Smooth muscle cell (in vitro differentiated cells): ENCODE measurements around the gene ZNF689. TPM values are rescaled to one million over a fixed set of nuclear protein-coding genes. Genes with fewer than 3 reads are reported as not detected.
A peak's percentile ranks its signal among the peaks of the same experiment; 100 is the strongest.

Source experiments
- DNase-seq: peaks from one replicate; lab custom pipeline; 2025; ENCODE audit not compliant: unreplicated experiment; lab: John Stamatoyannopoulos, UW
- H2AFZ ChIP-seq: fragments of 200-600 bp; sonication (generic); 2 replicates; pipeline ENCODE4 v1.6.0; 2016; ENCODE audit warnings: antibody characterized with exemption, low read depth, mild to moderate bottlenecking
- H3F3A ChIP-seq: fragments of 200-600 bp; sonication (generic); 2 replicates; pipeline ENCODE4 v1.6.0; 2017; ENCODE audit warnings: antibody characterized with exemption, low read depth
- H3K27ac ChIP-seq: fragments of 200-600 bp; sonication (generic); 2 replicates; pipeline ENCODE4 v1.5.1; 2016; ENCODE audit warnings: low read depth, mild to moderate bottlenecking
- H3K27me3 ChIP-seq: fragments of 200-600 bp; sonication (generic); 2 replicates; pipeline ENCODE4 v1.6.1; 2016; ENCODE audit warnings: low read depth, mild to moderate bottlenecking
- H3K36me3 ChIP-seq: fragments of 200-600 bp; sonication (generic); 2 replicates; pipeline ENCODE4 v1.5.1; 2016; ENCODE audit warnings: low read depth
- H3K4me1 ChIP-seq: fragments of 200-600 bp; sonication (generic); 2 replicates; pipeline ENCODE4 v1.5.1; 2016; ENCODE audit warnings: low read depth
- H3K4me2 ChIP-seq: fragments of 200-600 bp; sonication (generic); 2 replicates; pipeline ENCODE4 v1.6.0; 2016; ENCODE audit warnings: mild to moderate bottlenecking
- H3K4me3 ChIP-seq: fragments of 200-600 bp; sonication (generic); 2 replicates; pipeline ENCODE4 v1.5.1; 2016; ENCODE audit warnings: mild to moderate bottlenecking
- H3K79me2 ChIP-seq: fragments of 200-600 bp; sonication (generic); 2 replicates; pipeline ENCODE4 v1.6.0; 2016; ENCODE audit warnings: low read depth, mild to moderate bottlenecking
- H3K9ac ChIP-seq: fragments of 200-600 bp; sonication (generic); 2 replicates; pipeline ENCODE4 v1.6.0; 2016; ENCODE audit warnings: low read depth
- H3K9me3 ChIP-seq: fragments of 200-600 bp; sonication (generic); replicated peaks from 2 replicates; pipeline ENCODE4 v1.5.1; 2016; ENCODE audit warnings: low read depth
- H4K20me1 ChIP-seq: fragments of 200-600 bp; sonication (generic); 2 replicates; pipeline ENCODE4 v1.6.0; 2016; ENCODE audit warnings: low read depth
- CTCF ChIP-seq: fragments of 200-600 bp; sonication (generic); IDR thresholded peaks from 2 replicates; pipeline ENCODE4 v1.5.1; 2017; ENCODE audit warnings: borderline replicate concordance, mild to moderate bottlenecking, antibody characterized with exemption; ENCODE audit not compliant: insufficient read depth, poor library complexity, severe bottlenecking
- WGBS: methylation state at CpG from one replicate; pipeline ENCODE4 v1.1.7; 2016; ENCODE audit warnings: low lambda C conversion rate; 5-methylcytosine and 5-hydroxymethylcytosine counted together
- polyA plus RNA-seq: library from polyadenylated mRNA; unstranded; fragments of >200 nt; fragmentation: Nextera tagmentation; extraction: Ambion mirVana; gene quantifications from 2 replicates; pipeline ENCODE4 v1.2.1, GENCODE V29; 2016
- total RNA-seq: library from RNA; depleted of rRNA; stranded (reverse); fragments of >200 nt; gene quantifications from 2 replicates; pipeline ENCODE4 v1.2.3, GENCODE V29; 2014

The ZNF689 gene
- total and polyA plus RNA-seq, 2 experiments from 2014 or later: 8.2 to 10.0 TPM

- Histone ChIP-seq H3K9ac (peak overlapping the region; percentile 65), H3K9me3 (no peaks in the 10 kb centered on the region), H3K36me3 (no peaks in the 10 kb centered on the region), H4K20me1 (no peaks in the 10 kb centered on the region), H2AFZ (peak overlapping the region; percentile 91), H3K27me3 (no peaks in the 10 kb centered on the region), H3K4me1 (peaks cover 5% of the 10 kb centered on the region), H3K4me3 (peak overlapping the region; percentile 95), H3F3A (peaks cover 10% of the 10 kb centered on the region), H3K27ac (peak overlapping the region; percentile 53), H3K79me2 (peaks cover 8% of the 10 kb centered on the region), H3K4me2 (peak overlapping the region; percentile 98)
- peak; percentile 63 for DNase-seq
- WGBS: 4% methylated on average over 48 of the region's 71 CpGs
- TF ChIP-seq CTCF: peak; percentile 60
These were observed 41.2 kb upstream of the ZNF689 start for GRCh38 chr16:30651124-30652004.

DNA sequence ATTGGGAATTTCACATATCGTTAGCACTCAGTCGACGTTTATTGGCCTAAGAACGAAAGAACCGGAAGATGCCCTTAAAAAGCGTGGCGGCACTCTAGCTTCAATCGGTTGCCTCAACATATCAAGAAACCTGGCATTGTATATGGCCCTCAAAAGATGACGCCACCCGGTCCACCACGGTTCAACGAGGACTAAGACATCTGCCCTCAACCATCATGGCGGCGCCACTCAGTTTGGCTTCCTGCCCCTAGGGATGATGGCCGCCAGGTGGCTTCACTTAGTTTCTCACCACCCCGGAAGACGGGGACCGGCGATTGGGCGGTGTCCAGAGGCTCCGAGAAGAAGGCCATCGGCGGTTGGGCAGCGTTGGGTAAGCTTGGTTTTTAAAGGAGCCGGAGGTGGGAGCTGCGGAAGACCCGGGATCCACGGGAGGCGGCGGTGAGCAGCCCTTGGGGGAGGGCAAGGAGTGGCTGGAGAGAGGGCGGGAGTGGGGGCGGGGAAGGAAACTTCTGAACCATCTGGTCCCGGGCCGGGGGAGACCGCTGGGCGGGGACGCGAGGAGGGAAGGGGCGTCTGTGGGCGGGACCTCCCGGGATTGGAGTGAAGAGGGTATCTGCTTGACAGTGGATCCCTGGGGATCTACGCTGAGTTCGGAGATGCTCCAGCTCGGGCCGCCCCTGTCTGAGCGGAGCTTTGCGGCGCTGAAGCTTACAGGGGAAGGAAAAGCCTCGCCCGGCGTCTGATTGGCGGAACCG is 40.4 kb upstream of the ZNF689 start, which contains the start of gene PRR14:
TSS of gene PRR14 (plus strand) at position 592 of the 755 bp plus-strand sequence. CDS start 686 bp downstream, outside the sequence.
- Histone ChIP-seq H3K79me2 (peaks cover 8% of the 10 kb centered on the region), H3K9me3 (no peaks in the 10 kb centered on the region), H4K20me1 (no peaks in the 10 kb centered on the region), H3K27me3 (no peaks in the 10 kb centered on the region), H3F3A (peaks cover 10% of the 10 kb centered on the region), H2AFZ (peak within 1 kb of the TSS; percentile 100), H3K4me2 (peak within 1 kb of the TSS; percentile 98), H3K9ac (peak within 1 kb of the TSS; percentile 65), H3K36me3 (no peaks in the 10 kb centered on the region), H3K4me1 (peaks cover 5% of the 10 kb centered on the region), H3K27ac (peak within 1 kb of the TSS; percentile 55), H3K4me3 (peak within 1 kb of the TSS; percentile 95)
- 5% methylated on average over 47 of the region's 53 CpGs for WGBS
- DNase-seq: peak; percentile 90
- no peak for TF ChIP-seq CTCF

GRCh38 chr16:30649725-30650368 is 39.7 kb upstream of the ZNF689 start:
- Histone ChIP-seq H3K27me3 (no peaks in the 10 kb centered on the region), H2AFZ (peak overlapping the region; percentile 100), H3K4me1 (peaks cover 5% of the 10 kb centered on the region), H4K20me1 (no peaks in the 10 kb centered on the region), H3K36me3 (no peaks in the 10 kb centered on the region), H3K9ac (peak overlapping the region; percentile 58), H3K79me2 (peaks cover 8% of the 10 kb centered on the region), H3K4me3 (peak overlapping the region; percentile 95), H3K9me3 (no peaks in the 10 kb centered on the region), H3K4me2 (peak overlapping the region; percentile 98), H3K27ac (peak overlapping the region; percentile 55), H3F3A (peaks cover 5% of the 10 kb centered on the region)
- no peak for DNase-seq
- no peak for TF ChIP-seq CTCF
- WGBS: 80% methylated on average over 22 of the region's 22 CpGs
